Mucosa of gallbladder (tissue), 1 donor: ENCODE data around the gene EXOSC10. TPM values are rescaled to one million over a fixed set of nuclear protein-coding genes. Genes with fewer than 3 reads are reported as not detected.

Experiments used
- total RNA-seq: library from RNA; stranded (reverse); gene quantifications from one replicate; pipeline ENCODE4 v1.2.1, GENCODE V29; 2021
- donor health status: DM: no; HTN: no; CAD: no.

The EXOSC10 gene
- total RNA-seq, 1 donor from 2014 or later: 40.1 TPM

Other genes starting within 250 kb of the EXOSC10 start
- 143 TPM for gene TARDBP, start 87.2 kb downstream of the EXOSC10 start, total RNA-seq
- gene MASP2, start 52.6 kb downstream of the EXOSC10 start, total RNA-seq: not detected
- 41.4 TPM for gene SRM, start 39.9 kb downstream of the EXOSC10 start, total RNA-seq
- 3.4 TPM for gene ANGPTL7, start 89.5 kb upstream of the EXOSC10 start, total RNA-seq
- 38.2 TPM for gene MTOR, start 162.7 kb upstream of the EXOSC10 start, total RNA-seq
- gene UBIAD1, start 173.3 kb upstream of the EXOSC10 start, total RNA-seq: 10.2 TPM